GM21526 (cell line): Measurements from ENCODE around the gene CNTFR.
"Not testable (repeated sequence)": the region's sequence is repeated elsewhere in the genome, so short reads cannot be mapped to it uniquely, and the experiment has no call there.

Experiments used
- ATAC-seq: cut with Tn5 transposase; IDR thresholded peaks from one replicate; pipeline ENCODE4 v1.9.1; 2021; ENCODE audit warnings: moderate library complexity; ENCODE audit not compliant: unreplicated experiment, low FRiP score

Gene CNTFR

GRCh38 chr9:34544035-34544434, 45.5 kb downstream of the CNTFR start:
- no peak for ATAC-seq

DNA sequence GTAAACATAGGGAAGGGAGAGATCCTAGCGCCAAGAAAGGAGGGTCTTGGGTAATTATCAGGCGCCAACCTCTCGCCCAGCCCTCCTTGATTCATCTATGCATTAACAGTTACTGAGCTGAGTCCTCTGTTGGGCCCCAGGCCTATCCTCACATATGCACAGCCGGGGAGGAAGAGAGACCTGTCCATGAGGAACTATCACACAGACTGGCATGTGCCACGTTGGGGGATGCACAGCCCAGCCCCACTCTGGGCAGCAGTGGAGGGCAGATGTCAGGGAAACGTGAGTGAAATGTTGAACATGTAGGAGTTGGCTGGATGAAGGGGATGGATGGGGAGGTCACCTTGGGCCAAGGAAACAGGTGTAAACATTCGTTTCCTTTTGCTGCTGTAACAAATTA, 48.0 kb downstream of the CNTFR start:
- no peak for ATAC-seq

DNA sequence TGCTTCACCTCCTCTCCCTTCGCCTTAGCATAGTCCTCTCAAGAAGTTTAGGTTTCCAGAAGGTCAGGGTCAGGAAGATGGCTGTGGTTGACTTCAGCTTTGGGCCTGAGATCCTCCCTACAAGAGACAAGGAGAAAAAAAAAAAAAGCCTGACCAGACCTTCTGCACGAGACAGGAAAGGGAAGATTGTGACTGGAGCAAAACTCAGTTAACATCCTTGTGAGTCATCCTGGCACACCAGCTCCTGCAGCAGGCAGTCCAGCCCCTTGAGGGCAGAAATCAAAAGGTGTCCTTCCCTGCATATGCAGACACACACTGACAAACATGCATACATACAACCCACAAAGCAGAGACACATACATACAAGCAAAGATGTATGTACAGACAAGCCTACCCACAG, 48.7 kb downstream of the CNTFR start:
- no peak for ATAC-seq

DNA sequence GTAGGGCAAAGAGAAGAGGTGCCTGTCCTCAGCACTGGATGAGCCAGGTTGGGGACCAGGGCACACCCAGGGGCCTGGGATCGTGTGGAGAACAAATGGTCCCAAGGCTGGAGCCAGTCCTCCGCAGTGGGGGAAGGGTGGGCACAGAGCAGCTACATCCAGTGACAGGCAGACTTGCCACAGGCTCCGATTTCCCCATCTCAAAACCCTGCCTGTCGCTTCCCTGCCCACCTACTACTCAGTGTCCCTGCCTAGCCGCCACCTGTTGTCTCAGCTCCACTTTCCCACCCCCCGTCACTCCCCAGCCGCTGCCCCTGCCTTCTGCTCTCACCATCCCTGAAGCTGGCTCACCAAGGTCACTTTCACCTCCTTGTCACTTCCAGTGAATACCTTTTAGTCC, 52.8 kb downstream of the CNTFR start:
- no peak for ATAC-seq

GRCh38 chr9:34532041-34532440, 57.5 kb downstream of the CNTFR start:
- ATAC-seq, result not testable (repeated sequence)

GRCh38 chr9:34526026-34526425, 63.5 kb downstream of the CNTFR start:
- ATAC-seq, result no peak

DNA sequence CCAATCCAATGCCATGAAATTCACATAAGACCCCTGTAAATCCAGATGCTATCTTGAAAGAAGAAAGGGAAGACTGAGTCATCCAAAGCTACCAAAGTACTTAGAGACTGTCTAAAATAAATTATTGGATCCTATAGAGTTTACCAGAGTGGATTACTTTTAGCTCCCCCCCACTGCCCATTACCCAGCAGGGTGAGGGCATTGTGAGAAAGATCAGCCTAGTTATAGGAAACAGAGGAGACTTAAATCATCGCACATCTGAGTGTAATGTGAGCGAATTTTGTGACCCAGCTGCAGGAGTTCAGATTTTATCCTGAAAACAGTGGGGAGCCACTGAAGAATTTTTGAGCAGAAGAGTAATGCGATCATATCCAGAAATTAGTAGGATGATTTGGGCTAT, 65.2 kb downstream of the CNTFR start:
- ATAC-seq, result no peak

- ATAC-seq, result peak; percentile 91
Observed at GRCh38 chr9:34522971-34523797, 66.3 kb downstream of the CNTFR start, which contains the start of gene ENHO. Gene ENHO, minus strand, starts transcription at chr9:34522990. Its CDS starts 1,295 bp downstream, at chr9:34521695.

DNA sequence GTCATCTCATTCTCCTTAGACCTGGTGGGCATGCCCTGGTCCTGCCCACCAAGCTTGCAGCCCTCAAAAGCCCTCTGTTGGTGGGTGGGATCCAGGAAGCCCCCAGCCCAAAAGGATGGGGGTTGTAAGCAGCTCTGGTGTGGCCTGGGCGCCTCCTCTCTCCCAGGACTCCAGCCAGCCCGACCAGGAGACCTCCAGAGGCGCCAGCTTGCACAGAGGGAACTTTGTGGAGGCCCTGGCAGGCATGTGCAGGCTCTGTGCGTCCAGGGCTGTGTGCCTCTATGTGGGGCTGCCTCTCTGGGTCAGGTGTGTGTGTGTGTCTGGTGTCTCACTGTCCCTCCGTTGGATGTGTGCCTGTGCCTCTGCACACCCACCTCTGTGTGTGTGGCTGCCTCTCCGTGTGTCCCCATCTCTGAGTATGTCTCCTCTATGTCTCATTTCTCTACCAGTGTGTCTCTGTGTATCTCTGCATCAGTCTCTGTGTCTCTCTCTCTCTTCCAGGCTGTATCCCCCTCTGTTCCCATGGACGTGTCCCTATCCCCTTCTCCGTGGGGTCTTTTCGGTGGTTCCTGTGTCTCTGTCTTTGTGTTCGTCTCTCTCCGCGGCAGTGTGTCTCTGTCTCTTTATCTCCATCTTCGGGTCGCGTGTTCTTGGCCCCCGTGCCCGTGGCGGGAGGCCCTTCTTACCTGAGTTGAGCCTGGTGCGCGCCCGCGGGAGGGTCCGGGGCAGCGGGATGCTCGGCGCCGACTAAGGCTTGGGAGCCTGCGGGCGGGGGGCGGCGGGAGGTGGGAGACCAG, 67.2 kb downstream of the CNTFR start:
- no peak for ATAC-seq

DNA sequence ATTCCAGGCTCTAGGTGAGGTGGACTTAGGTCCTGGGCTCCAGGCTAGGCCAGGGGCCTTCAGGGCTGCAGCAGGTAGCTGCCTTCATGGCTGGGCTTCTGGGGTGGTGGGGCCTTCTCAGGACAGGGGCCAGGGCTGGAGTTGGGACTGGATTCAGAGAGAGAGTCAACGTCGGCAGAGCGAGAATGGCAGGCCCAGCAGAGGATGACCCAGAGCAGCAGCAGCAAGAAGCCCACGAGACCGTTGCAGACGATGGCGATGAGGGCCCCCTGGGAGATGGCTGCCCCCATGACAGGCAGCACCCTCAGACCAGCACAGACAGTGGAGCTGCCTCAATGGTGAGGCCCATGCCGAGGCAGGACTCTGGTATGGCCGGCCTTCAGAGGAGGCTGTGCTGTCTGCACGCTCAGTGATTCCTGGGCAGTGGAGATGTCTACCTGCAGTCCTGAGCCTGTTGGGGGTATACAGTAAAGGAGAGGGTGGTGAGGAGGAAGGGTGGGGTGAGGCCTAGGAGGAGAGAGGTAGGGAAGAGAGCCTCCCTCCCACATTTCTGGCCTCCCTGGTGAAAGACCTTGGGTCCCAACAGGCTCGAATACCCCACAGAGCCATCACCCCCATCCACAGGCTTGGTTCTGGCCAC, 68.0 kb downstream of the CNTFR start:
- ATAC-seq, result no peak

DNA sequence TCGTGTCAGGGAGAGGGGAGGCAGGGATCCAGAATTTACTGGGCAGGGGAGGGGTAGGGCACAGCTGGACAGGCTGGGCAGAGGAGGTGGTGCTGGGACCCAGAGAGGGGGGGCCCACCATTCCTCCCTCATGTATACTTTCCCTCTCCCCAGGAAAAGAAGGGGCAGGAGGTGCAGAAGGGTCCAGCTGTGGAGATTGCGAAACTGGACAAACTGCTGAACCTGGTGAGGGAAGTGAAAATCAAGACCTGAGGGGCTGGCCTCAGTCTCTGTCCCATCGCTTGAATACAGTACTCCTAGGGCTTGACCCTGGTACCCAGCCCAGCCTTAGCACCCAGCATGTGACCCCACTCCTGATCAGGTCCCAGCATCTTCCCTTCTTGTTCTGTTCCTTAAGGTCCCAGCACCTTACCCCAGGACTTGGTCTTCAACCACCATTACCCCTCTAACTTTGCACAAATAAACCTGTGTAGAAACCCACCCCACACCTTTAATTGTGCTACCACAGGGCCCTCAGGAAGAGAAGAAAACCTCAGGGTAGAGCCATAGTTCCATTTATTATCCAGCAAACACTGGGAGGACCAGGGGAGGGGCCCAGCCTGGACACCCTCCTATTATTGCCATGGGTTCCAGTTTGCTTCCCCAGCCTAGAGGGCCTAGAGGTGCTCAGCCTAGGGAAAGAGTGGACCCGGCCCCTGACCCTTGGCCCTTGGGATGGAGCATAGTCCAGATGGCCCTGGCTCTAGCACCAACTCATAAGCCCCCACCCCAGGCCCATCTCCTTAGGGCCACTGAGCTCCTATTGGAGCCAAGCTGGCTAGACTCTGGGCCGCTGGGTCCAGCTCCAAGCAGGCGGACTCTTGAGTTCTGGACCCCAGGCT, 68.8 kb downstream of the CNTFR start:
- ATAC-seq, result no peak

DNA sequence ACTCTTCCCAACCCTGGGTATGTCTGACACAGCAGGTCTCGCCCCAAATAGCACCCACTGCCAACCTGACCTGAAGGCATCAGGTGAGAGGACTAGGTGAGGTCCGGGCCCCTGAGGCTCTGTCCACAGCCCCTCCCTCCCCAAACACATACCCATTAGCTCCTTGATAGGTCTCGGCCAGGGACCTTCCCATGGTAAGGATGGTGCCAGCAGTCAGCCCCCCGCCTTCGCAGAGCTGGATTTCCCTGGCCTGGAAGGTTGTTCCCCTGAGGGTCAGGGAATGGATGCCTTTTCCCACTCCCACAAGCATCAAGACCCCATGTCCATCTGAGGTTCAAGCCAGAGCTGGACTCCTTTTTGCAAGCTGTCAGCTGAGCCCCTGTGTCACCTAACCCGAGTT, 69.4 kb downstream of the CNTFR start:
- ATAC-seq, result no peak

- no peak for ATAC-seq
Observed at GRCh38 chr9:34519321-34520020, 70.1 kb downstream of the CNTFR start.

DNA sequence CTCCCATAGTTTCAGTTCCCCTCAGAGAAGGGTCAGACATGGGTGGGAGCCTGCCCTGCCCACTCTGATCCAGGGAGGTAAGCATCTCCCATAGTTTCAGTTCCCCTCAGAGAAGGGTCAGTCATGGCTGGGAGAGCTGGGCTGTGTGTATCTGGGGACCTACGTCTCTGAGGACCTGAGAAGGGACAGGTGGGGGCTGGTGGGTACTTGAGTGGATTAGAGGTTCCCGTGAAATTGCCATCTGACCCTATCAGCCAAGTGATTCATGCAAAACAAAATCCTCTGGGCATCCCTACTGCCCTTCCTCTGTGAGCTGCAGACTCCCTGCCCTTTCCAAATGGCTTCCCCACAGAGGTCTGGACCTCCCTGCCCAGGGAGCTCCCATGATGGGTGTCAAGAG, 70.6 kb downstream of the CNTFR start:
- ATAC-seq, result no peak

DNA sequence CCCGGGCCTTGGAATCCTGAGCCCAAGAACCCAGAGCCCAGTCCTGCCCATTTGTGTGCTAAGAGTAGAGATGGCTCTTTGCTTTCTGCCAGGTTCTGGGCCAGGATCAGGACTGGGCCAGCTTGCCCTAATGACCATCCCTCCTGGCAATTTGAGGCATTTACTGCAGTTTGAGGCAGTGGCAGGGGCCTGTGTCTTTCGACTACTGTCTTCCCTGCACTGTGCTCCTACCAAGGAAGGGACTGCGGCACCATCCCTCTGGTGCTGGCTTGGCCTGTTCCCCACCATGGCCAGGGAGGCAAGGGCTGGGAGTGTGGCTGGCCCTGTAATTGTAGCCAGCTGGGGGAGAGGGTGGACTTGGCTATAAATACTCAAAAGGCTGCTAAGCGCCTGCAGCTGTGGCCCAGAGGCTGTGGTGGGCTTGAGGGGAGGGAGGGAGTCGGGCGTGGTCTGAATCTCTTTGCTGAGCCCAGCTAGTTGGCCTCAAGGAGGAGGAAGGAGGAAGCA, 71.4 kb downstream of the CNTFR start:
- no peak for ATAC-seq

DNA sequence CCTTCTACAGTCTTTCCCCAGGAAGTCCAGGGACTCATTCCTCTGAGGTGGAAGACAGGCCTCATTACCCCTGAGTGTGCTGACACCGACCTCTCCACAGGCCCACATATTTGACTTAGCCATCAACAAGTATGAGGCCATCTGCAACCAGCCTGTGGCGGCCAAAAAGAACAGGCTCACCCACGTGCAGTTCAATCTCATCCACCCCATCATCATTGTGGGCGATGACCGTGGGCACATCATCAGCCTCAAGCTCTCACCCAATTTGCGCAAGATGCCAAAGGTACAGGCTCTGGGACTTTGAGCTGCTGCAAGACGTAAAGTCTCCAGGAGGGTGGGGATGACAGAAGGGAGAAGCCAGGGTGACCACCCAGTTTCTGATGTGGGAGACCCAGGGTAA, 72.3 kb downstream of the CNTFR start:
- no peak for ATAC-seq

GRCh38 chr9:34515959-34516358, 73.6 kb downstream of the CNTFR start:
- ATAC-seq, result no peak

GRCh38 chr9:34514816-34515215, 74.7 kb downstream of the CNTFR start:
- ATAC-seq, result no peak

DNA sequence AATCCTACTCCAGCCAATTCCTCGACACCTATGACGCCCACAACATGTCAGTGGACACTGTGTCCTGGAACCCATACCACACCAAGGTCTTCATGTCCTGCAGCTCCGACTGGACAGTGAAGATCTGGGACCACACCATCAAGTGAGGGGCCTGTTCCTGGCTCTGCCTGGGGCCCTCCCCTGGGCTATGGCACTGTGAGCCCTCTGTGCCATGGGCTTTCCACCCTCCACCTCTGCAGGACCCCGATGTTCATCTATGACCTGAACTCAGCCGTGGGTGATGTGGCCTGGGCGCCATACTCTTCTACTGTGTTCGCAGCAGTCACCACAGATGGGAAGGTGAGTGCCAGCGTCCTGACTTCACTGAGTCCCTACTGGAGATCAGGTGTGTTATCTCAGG, 75.1 kb downstream of the CNTFR start:
- no peak for ATAC-seq
